Globus pallidus (tissue), 1 donor: Measurements from ENCODE around the gene ILRUN.
A peak's percentile ranks its signal among the peaks of the same experiment; 100 is the strongest.
"Not testable (repeated sequence)": the region's sequence is repeated elsewhere in the genome, so short reads cannot be mapped to it uniquely, and the experiment has no call there.

Experiments used
- DNase-seq: peaks from one replicate; pipeline ENCODE4 v3.0.0-alpha.2; 2015; ENCODE audit warnings: low spot score

The ILRUN gene

DNA sequence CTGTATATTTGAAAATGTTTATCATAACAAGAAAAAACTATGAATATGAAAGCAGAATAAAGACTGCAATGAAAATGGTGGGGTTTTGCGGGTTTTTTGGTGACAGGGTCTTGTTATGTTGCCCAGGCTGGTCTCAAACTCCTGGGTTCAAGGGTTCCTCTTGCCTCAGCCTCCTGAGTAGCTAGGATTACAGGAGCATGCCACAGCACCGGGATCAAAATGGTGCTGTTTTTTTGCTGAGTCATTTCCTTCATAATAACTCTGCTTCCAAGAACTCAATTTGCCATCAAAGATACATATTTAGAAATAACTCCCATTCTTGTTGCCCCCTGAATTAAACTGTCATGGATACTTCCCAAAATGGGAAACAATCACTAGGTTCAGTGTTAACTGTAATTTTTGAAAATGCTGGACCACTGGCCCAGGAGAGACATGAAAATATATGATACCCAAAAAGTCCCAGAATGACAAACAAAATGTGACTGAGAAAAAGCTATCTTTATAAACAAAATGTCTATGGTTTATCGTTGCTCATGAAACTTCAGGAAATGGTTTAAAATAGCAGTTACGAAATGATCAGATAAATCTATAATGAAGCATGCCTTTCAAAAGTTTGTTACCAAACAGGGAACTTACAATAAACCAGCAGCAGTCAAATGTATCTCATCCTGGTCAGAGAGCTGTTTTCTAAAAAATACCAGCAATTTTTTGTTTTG, 32.2 kb downstream of the ILRUN start:
- no peak for DNase-seq

DNA sequence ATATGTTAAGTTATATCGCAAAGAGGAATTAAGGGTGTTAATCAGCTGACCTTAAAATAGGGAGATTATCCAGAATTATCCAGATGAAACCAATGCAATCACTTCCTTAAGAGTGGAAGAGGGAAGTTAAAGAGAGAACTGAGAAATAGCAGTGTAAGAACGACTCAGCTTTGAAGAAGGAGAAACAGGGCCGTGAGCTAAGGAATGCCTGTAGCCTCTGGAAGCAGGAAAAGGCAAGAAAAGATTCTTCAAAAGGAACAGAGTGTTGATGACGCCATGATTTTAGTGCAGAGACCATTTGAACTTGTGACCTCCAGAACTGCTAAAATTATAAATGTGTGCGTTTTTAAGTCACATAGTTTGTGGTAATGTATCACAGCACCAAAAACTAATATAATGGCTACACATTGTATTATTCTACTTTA, 32.7 kb downstream of the ILRUN start:
- peak; percentile 21 for DNase-seq

GRCh38 chr6:34663371-34663770, 33.2 kb downstream of the ILRUN start:
- DNase-seq: no peak

- no peak for DNase-seq
Measured at GRCh38 chr6:34661357-34661756, 35.2 kb downstream of the ILRUN start.

GRCh38 chr6:34658605-34659265, 37.8 kb downstream of the ILRUN start:
- no peak for DNase-seq

GRCh38 chr6:34657979-34658480, 38.5 kb downstream of the ILRUN start:
- DNase-seq: not testable (repeated sequence)

- peak; percentile 66 for DNase-seq
Measured at GRCh38 chr6:34657307-34657978, 39.1 kb downstream of the ILRUN start.

DNA sequence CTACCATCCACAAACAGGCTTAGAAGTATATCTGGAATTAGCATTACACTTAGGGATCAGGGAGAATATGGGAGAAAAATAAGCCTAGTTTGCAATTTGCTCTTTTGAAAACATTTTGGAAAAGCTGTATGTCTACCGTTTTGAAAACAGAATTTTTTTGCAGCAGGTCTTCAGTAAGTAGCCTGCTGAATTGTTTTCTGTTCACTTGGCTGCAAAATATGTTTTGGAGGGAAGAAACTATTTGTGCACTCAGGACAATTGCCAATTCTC, 39.6 kb downstream of the ILRUN start:
- no peak for DNase-seq

DNA sequence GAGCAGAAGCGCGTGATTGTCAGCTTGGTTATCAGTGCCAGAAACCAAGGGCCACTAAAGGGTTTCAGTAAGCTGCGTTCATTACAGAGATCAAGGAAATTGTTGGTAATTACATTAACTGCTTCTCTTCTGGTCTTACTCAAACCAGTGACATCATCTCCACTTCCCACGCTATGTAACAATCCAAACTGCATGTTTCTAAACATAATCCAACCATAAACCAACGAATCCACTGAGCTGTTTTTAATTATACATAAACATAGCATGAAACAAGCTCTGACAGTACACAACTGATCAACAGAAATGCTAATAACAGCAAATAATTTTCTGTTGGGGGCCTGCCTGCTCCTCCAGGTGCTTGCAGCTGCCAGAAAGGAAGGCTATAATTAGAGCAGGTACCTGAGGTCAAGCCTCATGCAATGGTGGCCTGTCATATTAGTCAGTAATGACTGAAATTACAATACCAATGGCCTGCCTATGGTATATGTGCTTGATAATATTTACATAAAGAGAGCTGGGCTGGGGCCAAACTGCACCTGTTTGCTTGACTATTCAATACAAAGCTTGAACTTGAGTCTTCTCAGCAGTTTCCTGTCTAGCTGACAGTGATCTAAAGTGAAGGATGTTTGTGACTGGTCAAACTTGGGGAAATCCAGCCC, 40.1 kb downstream of the ILRUN start:
- DNase-seq: peak; percentile 40

DNA sequence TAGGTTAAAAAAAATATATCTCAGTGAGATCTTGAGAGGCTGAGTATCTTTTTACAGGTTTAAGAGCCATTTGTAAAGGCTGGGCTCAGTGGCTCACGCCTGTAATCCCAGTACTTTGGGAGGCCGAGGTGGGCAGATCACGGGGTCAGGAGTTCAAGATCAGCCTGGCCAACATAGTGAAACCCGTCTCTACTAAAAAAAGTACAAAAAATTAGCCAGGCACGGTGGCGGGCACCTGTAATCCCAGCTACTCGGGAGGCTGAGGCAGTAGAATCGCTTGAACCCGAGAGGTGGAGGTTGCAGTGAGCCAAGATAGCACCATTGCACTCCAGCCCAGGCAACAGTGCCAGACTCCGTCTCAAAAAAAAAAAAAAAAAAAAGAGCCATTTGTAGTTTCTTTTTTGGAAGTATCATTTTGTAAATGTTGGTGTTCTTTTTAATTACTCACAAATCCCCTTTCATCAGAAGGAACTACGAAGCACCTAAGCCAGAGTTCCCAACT, 40.6 kb downstream of the ILRUN start:
- not testable (repeated sequence) for DNase-seq

DNA sequence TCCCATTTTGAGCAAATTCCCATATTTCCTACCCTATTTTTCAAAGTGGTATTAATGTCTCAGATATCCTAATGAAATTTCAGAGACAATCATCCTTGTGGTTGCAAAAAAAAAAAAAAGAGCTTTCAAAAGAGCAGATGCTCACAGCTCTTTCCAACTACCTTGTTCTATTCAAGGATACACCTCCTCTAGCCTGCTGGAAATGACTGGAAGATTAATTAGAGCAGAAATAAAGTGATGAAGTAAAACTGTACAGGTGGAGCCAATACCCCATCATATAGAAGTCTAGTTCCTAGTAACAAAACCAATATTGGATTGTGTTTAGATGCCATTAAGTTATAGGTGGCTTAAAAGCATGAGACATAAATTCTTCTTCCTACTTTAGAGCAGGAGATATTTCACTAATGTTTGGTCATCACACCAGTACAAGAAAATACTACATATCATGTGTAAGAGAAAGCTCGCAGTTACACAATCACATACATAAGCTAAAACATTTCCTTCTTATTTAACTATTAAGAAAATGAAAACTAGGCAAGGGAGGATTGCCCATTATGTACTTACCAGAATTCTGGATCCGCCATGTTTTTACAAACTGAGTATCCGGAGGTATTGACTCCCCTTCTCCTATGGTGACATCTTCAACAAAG, 42.4 kb downstream of the ILRUN start:
- no peak for DNase-seq

DNA sequence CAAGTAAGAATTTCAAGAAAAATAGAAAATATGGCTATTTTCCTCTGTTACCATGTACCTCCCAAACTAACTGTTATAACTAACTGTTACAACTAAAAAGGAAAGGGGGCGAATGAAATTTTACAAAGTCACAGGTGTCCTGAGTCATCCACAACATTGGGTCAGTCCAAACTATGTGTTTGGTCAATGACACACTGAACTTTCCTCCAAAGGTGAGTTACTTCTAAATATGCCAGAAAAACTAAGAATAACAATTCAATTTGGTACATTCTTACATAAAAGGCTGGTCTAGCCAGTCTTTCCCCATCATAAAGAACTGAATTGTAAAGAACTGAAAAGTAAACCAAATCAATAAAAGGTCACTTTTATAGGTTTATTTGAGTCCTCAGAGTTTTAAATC, 44.3 kb downstream of the ILRUN start:
- DNase-seq: no peak

DNA sequence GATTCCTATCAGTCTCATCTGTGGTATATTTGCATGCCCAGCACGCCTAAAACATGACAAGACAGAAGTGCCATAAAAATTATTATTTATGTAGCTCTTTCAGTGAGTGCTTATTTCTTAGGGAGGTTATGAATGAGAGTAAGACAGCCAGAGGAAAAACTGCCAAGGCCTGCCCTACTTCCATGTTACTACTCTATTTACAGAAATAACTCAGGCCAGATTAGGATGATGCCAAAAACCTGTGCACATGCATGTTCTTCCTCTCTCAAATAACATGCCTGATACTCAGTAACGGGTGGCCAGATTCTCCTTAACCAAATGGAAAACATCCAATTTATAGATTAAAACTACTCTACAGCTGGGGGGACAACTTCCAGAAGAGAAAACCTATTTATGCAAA, 45.7 kb downstream of the ILRUN start:
- DNase-seq: no peak

GRCh38 chr6:34650232-34650631, 46.3 kb downstream of the ILRUN start:
- not testable (repeated sequence) for DNase-seq

DNA sequence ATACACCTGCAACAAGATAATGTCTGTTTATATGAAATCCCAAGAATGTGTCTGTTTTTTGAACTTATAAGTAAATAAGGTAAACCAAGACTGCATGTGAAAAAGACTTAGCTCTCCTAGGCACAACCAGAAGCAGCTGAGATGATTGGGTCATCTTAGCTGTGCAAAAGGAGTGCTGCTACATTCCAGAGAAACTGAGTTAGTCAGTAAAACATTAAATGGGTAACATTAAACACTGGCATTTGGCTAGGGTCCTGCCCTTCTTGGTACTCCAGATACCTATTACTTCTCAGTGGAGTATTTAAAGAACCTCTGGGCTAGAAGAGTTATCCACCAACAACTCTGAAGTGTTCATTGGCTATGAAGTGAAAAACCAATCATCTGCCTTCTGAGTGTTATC, 47.8 kb downstream of the ILRUN start:
- DNase-seq: no peak
